Duodenal mucosa (tissue), 2 donors: ENCODE data around the gene BTBD9.

Experiments
- H3K27ac ChIP-seq: one replicate; pipeline ENCODE4 v1.7.0; 2013; ENCODE audit warnings: low read depth, low read length
- H3K27me3 ChIP-seq, 2 donors: one replicate each; pipeline ENCODE4 v1.7.0; 2013; ENCODE audit warnings: low read length in 2 of 2, control low read depth in 1 of 2; ENCODE audit not compliant: insufficient read depth in 2 of 2, control insufficient read depth in 1 of 2
- H3K36me3 ChIP-seq, 2 donors: one replicate each; pipeline ENCODE4 v1.7.0; 2013; ENCODE audit warnings: low read length in 2 of 2, control low read depth in 1 of 2; ENCODE audit not compliant: insufficient read depth in 2 of 2, control insufficient read depth in 1 of 2
- H3K4me1 ChIP-seq, 2 donors: one replicate each; pipeline ENCODE4 v1.7.0; 2013; ENCODE audit warnings: low read length in 2 of 2, control low read depth in 1 of 2; ENCODE audit not compliant: insufficient read depth in 2 of 2, control insufficient read depth in 1 of 2
- H3K4me3 ChIP-seq, 2 donors: one replicate each; pipeline ENCODE4 v1.7.0; 2013; ENCODE audit warnings: low read length in 2 of 2, low read depth in 1 of 2
- H3K9ac ChIP-seq, 2 donors: one replicate each; pipeline ENCODE4 v1.7.0; 2013; ENCODE audit warnings: low read length in 2 of 2, low read depth in 1 of 2
- H3K9me3 ChIP-seq, 2 donors: one replicate each; pipeline ENCODE4 v1.7.0; 2013; ENCODE audit warnings: low read length in 2 of 2, control low read depth in 1 of 2; ENCODE audit not compliant: control insufficient read depth in 1 of 2

The BTBD9 gene

GRCh38 chr6:38193481-38194281 is 446.0 kb downstream of the BTBD9 start:
- Histone ChIP-seq H3K9me3 (no peaks in the 10 kb centered on the region), H3K9ac (no peak overlapping the region), H3K36me3 (no peaks in the 10 kb centered on the region), H3K27ac (no peak overlapping the region), H3K4me1 (peaks cover 0 to 4% of the 10 kb centered on the region in 2 donors), H3K4me3 (no peak overlapping the region), H3K27me3 (no peaks in the 10 kb centered on the region)

DNA sequence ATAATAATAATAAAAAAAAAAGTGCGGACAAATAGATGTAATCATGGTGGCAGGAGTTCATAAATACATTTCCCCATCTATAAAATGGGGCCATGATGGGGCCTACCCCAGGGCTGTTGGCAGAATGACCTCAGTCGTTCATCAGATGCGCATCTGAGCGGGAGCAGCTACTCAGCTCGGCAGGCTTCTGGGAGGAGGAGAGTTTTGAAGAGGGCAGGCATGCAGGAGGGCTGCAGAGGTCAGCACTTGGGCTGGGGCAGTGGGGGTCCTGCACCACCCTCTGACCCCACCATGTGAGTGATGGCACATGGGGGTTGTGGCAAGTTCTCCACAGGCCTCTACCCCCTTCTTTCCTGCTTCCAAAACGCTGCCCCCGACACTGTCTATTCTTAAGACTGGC is 446.7 kb downstream of the BTBD9 start:
- Histone ChIP-seq H3K4me3 (no peak overlapping the region), H3K9ac (no peak overlapping the region), H3K27me3 (no peaks in the 10 kb centered on the region), H3K36me3 (no peaks in the 10 kb centered on the region), H3K27ac (no peak overlapping the region), H3K4me1 (peaks cover 0 to 4% of the 10 kb centered on the region in 2 donors), H3K9me3 (no peaks in the 10 kb centered on the region)

DNA sequence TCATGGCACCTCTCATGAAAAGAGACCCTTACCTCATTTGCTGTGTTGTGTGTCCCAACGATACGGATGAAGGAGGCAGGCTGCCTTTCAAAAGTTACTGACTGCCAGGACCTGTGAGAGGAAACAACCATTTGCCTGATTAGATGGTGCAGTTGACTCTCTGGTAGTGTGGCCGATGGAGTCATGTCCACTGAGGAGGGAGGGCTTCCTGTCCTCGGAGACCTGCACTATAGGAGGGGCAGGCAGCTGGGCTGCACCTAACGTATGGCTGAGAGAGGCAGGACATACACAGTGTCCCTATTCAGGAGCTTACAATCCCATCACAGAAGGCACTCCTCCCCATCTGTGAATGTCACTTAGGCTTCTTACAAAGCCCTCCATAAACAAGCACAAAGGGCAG is 447.2 kb downstream of the BTBD9 start:
- no peak overlapping the region for H3K9ac ChIP-seq

GRCh38 chr6:38192011-38192410 is 447.7 kb downstream of the BTBD9 start:
- no peak overlapping the region for H3K4me3 ChIP-seq
- H3K4me1 ChIP-seq, result peaks cover 0 to 4% of the 10 kb centered on the region in 2 donors
- no peak overlapping the region for H3K9ac ChIP-seq
- no peaks in the 10 kb centered on the region for H3K27me3 ChIP-seq
- H3K36me3 ChIP-seq, result no peaks in the 10 kb centered on the region
- no peak overlapping the region for H3K27ac ChIP-seq
- no peaks in the 10 kb centered on the region for H3K9me3 ChIP-seq

More for the DNA sequence above, 447.2 kb downstream of the BTBD9 start:
- Histone ChIP-seq H3K9me3 (no peaks in the 10 kb centered on the region), H3K36me3 (no peaks in the 10 kb centered on the region), H3K27me3 (no peaks in the 10 kb centered on the region), H3K27ac (no peak overlapping the region), H3K4me1 (peaks cover 0 to 4% of the 10 kb centered on the region in 2 donors), H3K4me3 (no peak overlapping the region)

GRCh38 chr6:38191418-38191817 is 448.3 kb downstream of the BTBD9 start:
- no peak overlapping the region for H3K27ac ChIP-seq
- H3K36me3 ChIP-seq, result no peaks in the 10 kb centered on the region
- no peak overlapping the region for H3K4me3 ChIP-seq
- no peak overlapping the region for H3K9ac ChIP-seq
- H3K27me3 ChIP-seq, result no peaks in the 10 kb centered on the region
- peaks cover 0 to 4% of the 10 kb centered on the region in 2 donors for H3K4me1 ChIP-seq
- H3K9me3 ChIP-seq, result no peaks in the 10 kb centered on the region

- H3K9ac ChIP-seq, result no peak overlapping the region
- no peak overlapping the region for H3K27ac ChIP-seq
- H3K27me3 ChIP-seq, result no peaks in the 10 kb centered on the region
- no peak overlapping the region for H3K4me3 ChIP-seq
- no peaks in the 10 kb centered on the region for H3K9me3 ChIP-seq
- H3K36me3 ChIP-seq, result peaks cover 0 to 8% of the 10 kb centered on the region in 2 donors
- no peaks in the 10 kb centered on the region for H3K4me1 ChIP-seq
Observed at GRCh38 chr6:38188677-38189335, 450.9 kb downstream of the BTBD9 start.

GRCh38 chr6:38187811-38188590 is 451.7 kb downstream of the BTBD9 start:
- no peaks in the 10 kb centered on the region for H3K4me1 ChIP-seq
- no peak overlapping the region for H3K9ac ChIP-seq
- peaks cover 0 to 8% of the 10 kb centered on the region in 2 donors for H3K36me3 ChIP-seq

GRCh38 chr6:38187325-38187724 is 452.4 kb downstream of the BTBD9 start:
- no peak overlapping the region for H3K4me3 ChIP-seq
- H3K4me1 ChIP-seq, result no peaks in the 10 kb centered on the region
- H3K9ac ChIP-seq, result no peak overlapping the region
- no peaks in the 10 kb centered on the region for H3K9me3 ChIP-seq
- no peaks in the 10 kb centered on the region for H3K27me3 ChIP-seq
- no peak overlapping the region for H3K27ac ChIP-seq
- H3K36me3 ChIP-seq, result peaks cover 0 to 8% of the 10 kb centered on the region in 2 donors

More at GRCh38 chr6:38187811-38188590, 451.7 kb downstream of the BTBD9 start:
- Histone ChIP-seq H3K4me3 (no peak overlapping the region), H3K9me3 (no peaks in the 10 kb centered on the region), H3K27me3 (no peaks in the 10 kb centered on the region), H3K27ac (no peak overlapping the region)

DNA sequence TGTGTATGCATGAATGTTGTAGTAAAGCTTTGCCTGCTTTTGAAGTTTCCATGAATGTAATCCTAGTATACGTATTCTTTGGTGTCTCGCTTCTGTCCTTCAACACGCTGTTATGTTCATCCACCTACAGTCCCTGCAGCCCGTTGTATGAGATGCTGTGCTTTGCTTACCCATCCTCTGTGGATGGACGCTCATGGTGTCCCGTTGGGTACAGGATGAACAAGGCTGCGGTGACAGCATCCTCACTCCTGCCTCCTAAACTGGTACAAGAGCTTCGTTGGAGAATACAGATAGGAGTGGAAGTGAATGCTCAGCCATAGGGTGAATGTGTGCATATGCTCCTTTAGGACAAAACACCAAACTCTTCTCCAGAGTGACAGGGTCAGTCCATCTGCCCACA is 454.0 kb downstream of the BTBD9 start:
- no peak overlapping the region for H3K9ac ChIP-seq

DNA sequence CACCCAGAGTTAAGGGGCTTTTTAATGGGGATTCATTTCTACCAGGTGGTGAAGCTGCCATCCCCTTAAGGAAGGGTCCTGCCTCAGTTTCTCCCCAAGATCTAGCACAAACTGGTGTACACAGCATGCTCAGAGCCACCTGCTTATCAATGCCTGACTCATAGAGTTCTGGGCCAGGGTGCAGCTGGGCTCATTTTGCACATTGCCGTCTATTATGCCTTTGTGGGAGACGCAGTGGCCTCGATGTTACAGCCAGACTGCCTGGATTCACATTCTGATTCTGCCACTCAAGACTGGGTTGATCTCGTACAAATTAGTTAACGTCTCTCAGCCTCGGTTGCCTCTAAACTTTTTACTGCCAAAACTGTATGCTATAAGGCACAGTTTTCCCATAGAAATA is 454.5 kb downstream of the BTBD9 start:
- Histone ChIP-seq H3K27me3 (no peaks in the 10 kb centered on the region), H3K4me3 (no peak overlapping the region), H3K9ac (no peak overlapping the region), H3K27ac (no peak overlapping the region), H3K4me1 (no peaks in the 10 kb centered on the region), H3K36me3 (peaks cover 0 to 8% of the 10 kb centered on the region in 2 donors), H3K9me3 (no peaks in the 10 kb centered on the region)

More for the DNA sequence above, 454.0 kb downstream of the BTBD9 start:
- peaks cover 0 to 8% of the 10 kb centered on the region in 2 donors for H3K36me3 ChIP-seq
- no peak overlapping the region for H3K4me3 ChIP-seq
- no peaks in the 10 kb centered on the region for H3K9me3 ChIP-seq
- no peak overlapping the region for H3K27ac ChIP-seq
- H3K27me3 ChIP-seq, result no peaks in the 10 kb centered on the region
- H3K4me1 ChIP-seq, result no peaks in the 10 kb centered on the region
